ENCODE data around the gene EXOSC9. TPM values are rescaled to one million over a fixed set of nuclear protein-coding genes. Genes with fewer than 3 reads are reported as not detected.

EXOSC9 gene, protein sequence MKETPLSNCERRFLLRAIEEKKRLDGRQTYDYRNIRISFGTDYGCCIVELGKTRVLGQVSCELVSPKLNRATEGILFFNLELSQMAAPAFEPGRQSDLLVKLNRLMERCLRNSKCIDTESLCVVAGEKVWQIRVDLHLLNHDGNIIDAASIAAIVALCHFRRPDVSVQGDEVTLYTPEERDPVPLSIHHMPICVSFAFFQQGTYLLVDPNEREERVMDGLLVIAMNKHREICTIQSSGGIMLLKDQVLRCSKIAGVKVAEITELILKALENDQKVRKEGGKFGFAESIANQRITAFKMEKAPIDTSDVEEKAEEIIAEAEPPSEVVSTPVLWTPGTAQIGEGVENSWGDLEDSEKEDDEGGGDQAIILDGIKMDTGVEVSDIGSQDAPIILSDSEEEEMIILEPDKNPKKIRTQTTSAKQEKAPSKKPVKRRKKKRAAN
- total RNA-seq, result 27.9 TPM

GRCh38 chr4:121800961-121801714 lies at the start of gene EXOSC9:
Gene EXOSC9 (plus strand): TSS chr4:121801323. CDS start chr4:121801425, 102 bp downstream.

GRCh38 chr4:121764702-121765367 lies 36.3 kb upstream of the EXOSC9 start, which contains the start of gene SMIM43:
Gene SMIM43 (minus strand): TSS chr4:121765164. CDS start chr4:121765105, 59 bp downstream.

DNA sequence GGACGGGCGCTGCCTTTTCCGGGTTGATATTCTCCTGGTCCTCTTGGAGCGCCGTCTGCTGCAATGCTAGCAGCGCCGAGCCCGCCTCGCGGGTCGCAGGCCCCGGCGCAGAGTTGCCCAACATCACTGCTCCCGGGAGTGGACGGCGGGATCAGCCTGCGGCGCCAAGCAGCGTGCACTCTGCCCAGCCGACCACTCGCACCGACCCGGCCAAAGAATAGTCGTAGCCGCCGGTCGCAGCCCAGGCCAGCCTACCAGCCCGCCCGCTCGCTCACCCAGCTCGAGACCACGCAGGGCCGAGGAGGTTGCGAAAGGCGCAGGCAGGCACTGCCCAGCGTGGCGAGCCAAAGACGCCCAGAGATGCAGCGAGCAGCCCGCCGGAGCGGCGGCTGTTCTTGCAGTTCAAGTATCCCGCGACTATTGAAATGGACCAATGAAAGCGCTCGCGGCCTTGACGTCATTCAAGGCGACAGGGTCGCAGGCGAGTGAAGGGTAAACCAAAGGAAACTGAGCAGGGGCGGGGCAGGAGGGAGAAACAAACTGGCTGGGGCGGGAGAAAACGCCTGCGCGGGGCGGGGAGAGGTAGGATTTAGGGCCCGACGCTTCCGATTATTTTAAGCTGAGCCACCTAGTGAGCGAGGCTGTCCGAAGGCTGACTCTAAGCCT lies 22.5 kb downstream of the EXOSC9 start, which contains the start of gene CCNA2:
CCNA2 (minus strand) TSS at position 379 of the 666 bp plus-strand sequence; CDS start at position 124, 255 bp downstream.

Other genes starting within 250 kb of the EXOSC9 start
- 28.5 TPM for gene ANXA5, start 104.3 kb upstream of the EXOSC9 start, total RNA-seq
- gene SMIM43, start 36.2 kb upstream of the EXOSC9 start, total RNA-seq, result 0.94 TPM
- gene CCNA2, start 22.6 kb downstream of the EXOSC9 start, total RNA-seq, result 10.3 TPM
- 51.0 TPM for gene BBS7, start 69.2 kb downstream of the EXOSC9 start, total RNA-seq
- 15.3 TPM for gene TRPC3, start 150.7 kb downstream of the EXOSC9 start, total RNA-seq

Data from parietal lobe (tissue), 1 donor.